Limb (tissue), 2 donors: ENCODE data around the gene PIGS.
"Not testable (repeated sequence)": the region's sequence is repeated elsewhere in the genome, so short reads cannot be mapped to it uniquely, and the experiment has no call there.

Experiments
- DNase-seq, 2 donors: peaks; one replicate each; pipeline ENCODE4 v3.0.0-alpha.2; 2016; ENCODE audit errors: extremely low spot score in 2 of 2

PIGS gene

GRCh38 chr17:28571361-28572122 is at the start of gene PIGS:
TSS of gene PIGS (minus strand) at chr17:28571524. CDS start at chr17:28571496, 28 bp downstream.
- DNase-seq, result peak; percentile 91 to 93

- no peak for DNase-seq
Observed at GRCh38 chr17:28620010-28620409, 48.7 kb upstream of the PIGS start.

- DNase-seq, result no peak
Observed at GRCh38 chr17:28618464-28618863, 47.1 kb upstream of the PIGS start.

GRCh38 chr17:28616281-28616680 is 45.0 kb upstream of the PIGS start:
- no peak for DNase-seq

GRCh38 chr17:28615260-28615940 is 44.1 kb upstream of the PIGS start:
- DNase-seq, result no peak

- DNase-seq, result no peak
Observed at GRCh38 chr17:28613931-28614381, 42.6 kb upstream of the PIGS start, which contains the start of gene RSKR. TSS of gene RSKR (minus strand) at chr17:28614185. CDS start at chr17:28614161, 24 bp downstream.

- peak; percentile 24 to 49 for DNase-seq
Observed at GRCh38 chr17:28612936-28613872, 41.9 kb upstream of the PIGS start.

GRCh38 chr17:28612531-28612930 is 41.2 kb upstream of the PIGS start:
- DNase-seq, result no peak

GRCh38 chr17:28610376-28610775 is 39.1 kb upstream of the PIGS start:
- no peak for DNase-seq

- DNase-seq, result not testable (repeated sequence)
Observed at GRCh38 chr17:28604031-28604430, 32.7 kb upstream of the PIGS start.

- DNase-seq, result peak in 1 of 2 donors; percentile 65
Observed at GRCh38 chr17:28599311-28600184, 28.2 kb upstream of the PIGS start.

GRCh38 chr17:28598799-28599310 is 27.5 kb upstream of the PIGS start, which contains the start of gene SPAG5:
TSS of gene SPAG5 (minus strand) at chr17:28599025. CDS start at chr17:28598946, 79 bp downstream.
- peak; percentile 95 to 96 for DNase-seq

- peak in 1 of 2 donors; percentile 39 for DNase-seq
Observed at GRCh38 chr17:28598389-28598788, 27.1 kb upstream of the PIGS start.

GRCh38 chr17:28597606-28598383 is 26.5 kb upstream of the PIGS start:
- no peak for DNase-seq

- no peak for DNase-seq
Observed at GRCh38 chr17:28592260-28592659, 20.9 kb upstream of the PIGS start.

- DNase-seq, result no peak
Observed at GRCh38 chr17:28585851-28586250, 14.5 kb upstream of the PIGS start.

- no peak for DNase-seq
Observed at GRCh38 chr17:28584434-28584833, 13.1 kb upstream of the PIGS start.

GRCh38 chr17:28582513-28582912 is 11.2 kb upstream of the PIGS start:
- DNase-seq, result no peak

GRCh38 chr17:28580959-28581358 is 9.6 kb upstream of the PIGS start:
- DNase-seq, result no peak
